Heart right ventricle (tissue), 16 donors: ENCODE results near the gene RHOF. TPM values are rescaled to one million over a fixed set of nuclear protein-coding genes. Genes with fewer than 3 reads are reported as not detected.

Source experiments
- ATAC-seq, 8 donors: fragments of 200-7000 bp; cut with Tn5 transposase; one replicate each; pipeline ENCODE4 v1.9.1; 2020; ENCODE audit warnings: mild to moderate bottlenecking in 8 of 8, moderate library complexity in 8 of 8, moderate number of reproducible peaks in 1 of 8
- DNase-seq, 2 donors: peaks; one replicate each; pipeline ENCODE4 v3.0.0-alpha.2; 2020
- H3K27ac ChIP-seq, 10 donors: fragments of 200-600 bp; sonication (generic) in 2 of 10; one replicate each; pipeline versions ENCODE4 v1.5.0 to v1.8.0; 2020 to 2022; ENCODE audit warnings: mild to moderate bottlenecking in 3 of 10
- H3K27me3 ChIP-seq, 7 donors: fragments of 200-600 bp; one replicate each; pipeline ENCODE4 v1.8.0; 2021 to 2022; ENCODE audit warnings: mild to moderate bottlenecking in 2 of 7
- H3K36me3 ChIP-seq, 9 donors: fragments of 200-600 bp; sonication (generic) in 1 of 9; one replicate each; pipeline versions ENCODE4 v1.5.0 to v1.8.0; 2020 to 2022; ENCODE audit warnings: mild to moderate bottlenecking in 2 of 9
- H3K4me1 ChIP-seq, 9 donors: fragments of 200-600 bp; sonication (generic) in 1 of 9; one replicate each; pipeline versions ENCODE4 v1.5.0 to v1.8.0; 2020 to 2022; ENCODE audit warnings: mild to moderate bottlenecking in 4 of 9
- H3K4me3 ChIP-seq, 10 donors: fragments of 200-600 bp; sonication (generic) in 2 of 10; one replicate each; pipeline versions ENCODE4 v1.5.0 to v1.8.0; 2020 to 2022; ENCODE audit warnings: mild to moderate bottlenecking in 7 of 10, moderate library complexity in 2 of 10
- H3K9me3 ChIP-seq, 11 donors: fragments of 200-600 bp in 10 of 11; sonication (generic) in 2 of 11; one replicate each; pipeline versions ENCODE4 v1.5.0 to v1.8.0; 2013 to 2022; ENCODE audit warnings: mild to moderate bottlenecking in 2 of 11, control low read depth in 1 of 11, moderate library complexity in 1 of 11
- WGBS, 2 donors: extraction: QIAGEN DNeasy Blood & Tissue Kit; methylation state at CpG; one replicate each; pipeline ENCODE4 v1.1.7; 2013; ENCODE audit warnings: inconsistent platforms in 1 of 2; 5-methylcytosine and 5-hydroxymethylcytosine counted together
- intact Hi-C, 10 donors: fragments of 100-400 bp; cut with DNase I; formaldehyde crosslinking; loops; one replicate each; pipeline versions ENCODE4 v1.11.1 to v1.14.2; 2022
- polyA plus RNA-seq, 2 donors: library from polyadenylated mRNA; stranded (reverse); fragments of 200-250 nt; gene quantifications; one replicate each; pipeline ENCODE4 v1.2.3, GENCODE V29; 2013
- total RNA-seq, 10 donors: library from RNA; stranded (reverse); fragmentation: NEBNext Ultra II Directional in 3 of 10; extraction: Animal tissue kit (Norgen Biotek cat#: 25700) in 3 of 10; gene quantifications; one replicate each; pipeline versions ENCODE4 v1.2.1 to v1.2.4, GENCODE V29; 2021 to 2023
- TF ChIP-seq, protein P1 (sequence below), 9 donors: fragments of 200-600 bp; sonication (generic) in 2 of 9; IDR thresholded peaks; one replicate each; pipeline versions ENCODE4 v1.5.0 to v1.8.0; 2021 to 2022; ENCODE audit warnings: antibody characterized with exemption in 9 of 9, mild to moderate bottlenecking in 5 of 9, moderate library complexity in 1 of 9
- donor health status: Arrhythmogenic right ventricular cardiomyopathy.
- donor health status: ischemic (EF 13 %, LVEDD 7.1; RV severe dilation, severe dysfunction).
- donor health status: healthy with polysubstance abuse.
- donor health status: DM: no; HTN: yes; CAD: no.
- donor health status: DM: no; HTN: no; CAD: no.
- donor health status: ischemic (EF 25% LVEDD 6.9; RV normal size, moderate dysfunction).
- donor health status: ischemic (EF 25% LVEDD 5.7; RV mildly dilated, moderate dysfunction).
- donor health status: healthy.
- donor health status: DM: yes; HTN: yes; CAD: no.
- donor health status: Ischemic cardiomyopathy.
- donor health status: ischemic (EF 35%, LVEDD 5.7; RV mildly dilated, moderate dysfunction).
- donor health status: nonischemic (EF 11% LVEDD 7.7; RV severe dilation, severe dysfunction).
- donor health status: DM: yes; HTN: yes; CAD: no.
- donor health status: PGD.
- donor health status: ischemic (EF 29% LVEDD 5.4; RV normal size, mild dysfunction).
- donor health status: nonischemic (EF 23%, LVEDD 6.1; RV moderate dilation, normal function).

The RHOF gene
- total and polyA plus RNA-seq, 12 donors: 16.5 to 45.6 (median 24.7) TPM

DNA sequence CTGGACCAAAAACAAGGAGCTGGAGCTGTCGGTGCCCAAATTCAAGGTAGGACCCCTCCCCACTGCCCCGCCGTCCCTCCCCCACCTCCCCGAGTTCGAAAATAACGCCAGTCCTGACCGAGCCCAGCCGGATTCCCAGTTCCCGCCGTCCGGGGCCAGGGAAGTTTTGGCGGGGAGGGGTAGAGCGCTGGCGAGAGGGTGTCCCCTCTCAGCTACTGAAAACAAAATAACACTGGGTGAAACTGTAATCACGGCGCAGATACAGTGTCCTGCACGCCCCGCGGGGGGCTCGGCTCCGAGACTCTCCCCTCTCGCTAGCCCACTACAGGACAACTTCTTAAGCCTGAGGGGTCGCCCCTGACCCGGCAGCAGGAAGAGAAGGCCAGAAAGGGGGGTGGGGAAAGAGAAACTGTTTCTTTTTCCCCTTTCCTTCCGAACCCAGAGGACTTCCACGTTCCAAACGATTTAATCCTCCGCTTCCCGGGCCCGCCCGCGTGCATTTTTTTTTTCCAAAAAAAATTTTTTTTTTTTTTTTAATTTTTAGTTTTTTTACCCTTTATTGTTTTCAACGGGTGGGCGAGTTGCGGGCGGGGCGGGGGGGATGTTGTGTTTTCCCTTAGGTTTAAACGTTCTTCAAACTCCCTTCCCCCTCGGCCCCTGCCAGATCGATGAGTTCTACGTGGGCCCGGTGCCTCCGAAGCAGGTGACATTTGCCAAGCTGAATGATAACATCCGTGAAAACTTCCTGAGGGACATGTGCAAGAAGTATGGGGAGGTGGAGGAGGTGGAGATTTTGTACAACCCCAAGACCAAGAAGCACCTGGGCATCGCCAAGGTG is 11.9 kb upstream of the RHOF start:
- no peak for ATAC-seq
- peak overlapping the region; percentile 90 to 100 (median 100) for H3K27ac ChIP-seq
- no peaks in the 10 kb centered on the region for H3K9me3 ChIP-seq
- H3K4me1 ChIP-seq: peaks cover 14 to 42% (median 32%) of the 10 kb centered on the region in 9 donors
- intact Hi-C loops: no loop called here
- TF ChIP-seq, protein P1, sequence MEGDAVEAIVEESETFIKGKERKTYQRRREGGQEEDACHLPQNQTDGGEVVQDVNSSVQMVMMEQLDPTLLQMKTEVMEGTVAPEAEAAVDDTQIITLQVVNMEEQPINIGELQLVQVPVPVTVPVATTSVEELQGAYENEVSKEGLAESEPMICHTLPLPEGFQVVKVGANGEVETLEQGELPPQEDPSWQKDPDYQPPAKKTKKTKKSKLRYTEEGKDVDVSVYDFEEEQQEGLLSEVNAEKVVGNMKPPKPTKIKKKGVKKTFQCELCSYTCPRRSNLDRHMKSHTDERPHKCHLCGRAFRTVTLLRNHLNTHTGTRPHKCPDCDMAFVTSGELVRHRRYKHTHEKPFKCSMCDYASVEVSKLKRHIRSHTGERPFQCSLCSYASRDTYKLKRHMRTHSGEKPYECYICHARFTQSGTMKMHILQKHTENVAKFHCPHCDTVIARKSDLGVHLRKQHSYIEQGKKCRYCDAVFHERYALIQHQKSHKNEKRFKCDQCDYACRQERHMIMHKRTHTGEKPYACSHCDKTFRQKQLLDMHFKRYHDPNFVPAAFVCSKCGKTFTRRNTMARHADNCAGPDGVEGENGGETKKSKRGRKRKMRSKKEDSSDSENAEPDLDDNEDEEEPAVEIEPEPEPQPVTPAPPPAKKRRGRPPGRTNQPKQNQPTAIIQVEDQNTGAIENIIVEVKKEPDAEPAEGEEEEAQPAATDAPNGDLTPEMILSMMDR (IDR thresholded peaks at IDR 0.05): no peak
- DNase-seq: no peak
- H3K4me3 ChIP-seq: peak overlapping the region; percentile 65 to 87 (median 76)
- H3K36me3 ChIP-seq: peaks cover 0 to 42% (median 12%) of the 10 kb centered on the region in 9 donors
- no peaks in the 10 kb centered on the region for H3K27me3 ChIP-seq
- WGBS, 2 donors: 1 to 2% methylated on average over 45 of the region's 45 CpGs

DNA sequence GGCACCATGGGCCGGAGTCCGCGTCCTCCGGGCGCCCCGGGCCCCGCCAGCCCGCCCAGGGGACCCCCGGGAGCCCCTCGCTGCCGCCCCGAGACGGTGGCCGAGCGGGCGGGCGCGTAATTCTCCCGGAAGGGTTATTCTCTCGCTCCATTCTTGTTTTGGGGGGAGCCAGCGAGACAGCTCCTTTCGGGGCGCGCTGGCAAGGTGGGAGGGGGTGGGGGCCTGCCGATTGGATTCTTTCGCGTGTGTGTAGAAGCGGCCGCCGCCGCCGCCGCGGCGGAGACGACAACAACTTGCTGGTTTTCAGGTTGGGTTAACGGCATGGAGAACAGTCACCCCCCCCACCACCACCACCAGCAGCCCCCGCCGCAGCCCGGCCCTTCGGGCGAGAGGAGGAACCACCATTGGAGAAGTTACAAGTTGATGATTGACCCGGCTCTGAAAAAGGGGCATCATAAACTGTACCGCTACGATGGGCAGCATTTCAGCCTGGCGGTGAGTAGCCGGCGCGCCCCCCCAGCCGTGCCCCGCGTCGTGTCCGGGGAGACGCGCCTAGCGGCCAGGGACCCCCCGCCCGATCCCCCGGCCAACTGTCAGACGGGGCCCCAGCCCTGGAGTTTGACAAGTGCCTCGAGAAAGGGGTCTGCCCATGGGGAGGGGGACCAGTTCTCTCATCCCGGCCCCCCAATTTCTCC is 11.1 kb upstream of the RHOF start:
- TF ChIP-seq, protein P1 (IDR thresholded peaks at IDR 0.05): no peak
- intact Hi-C loops: no loop called here
- WGBS, 2 donors: 0 to 1% methylated on average over 59 to 63 of the region's 63 CpGs
- Histone ChIP-seq H3K4me3 (peak overlapping the region; percentile 65 to 87 (median 76)), H3K4me1 (peaks cover 13 to 40% (median 30%) of the 10 kb centered on the region in 9 donors), H3K27me3 (no peaks in the 10 kb centered on the region), H3K27ac (peak overlapping the region; percentile 90 to 100 (median 100)), H3K36me3 (peaks cover 0 to 33% (median 6%) of the 10 kb centered on the region in 9 donors), H3K9me3 (no peaks in the 10 kb centered on the region)
- DNase-seq (no peak), ATAC-seq (no peak)

DNA sequence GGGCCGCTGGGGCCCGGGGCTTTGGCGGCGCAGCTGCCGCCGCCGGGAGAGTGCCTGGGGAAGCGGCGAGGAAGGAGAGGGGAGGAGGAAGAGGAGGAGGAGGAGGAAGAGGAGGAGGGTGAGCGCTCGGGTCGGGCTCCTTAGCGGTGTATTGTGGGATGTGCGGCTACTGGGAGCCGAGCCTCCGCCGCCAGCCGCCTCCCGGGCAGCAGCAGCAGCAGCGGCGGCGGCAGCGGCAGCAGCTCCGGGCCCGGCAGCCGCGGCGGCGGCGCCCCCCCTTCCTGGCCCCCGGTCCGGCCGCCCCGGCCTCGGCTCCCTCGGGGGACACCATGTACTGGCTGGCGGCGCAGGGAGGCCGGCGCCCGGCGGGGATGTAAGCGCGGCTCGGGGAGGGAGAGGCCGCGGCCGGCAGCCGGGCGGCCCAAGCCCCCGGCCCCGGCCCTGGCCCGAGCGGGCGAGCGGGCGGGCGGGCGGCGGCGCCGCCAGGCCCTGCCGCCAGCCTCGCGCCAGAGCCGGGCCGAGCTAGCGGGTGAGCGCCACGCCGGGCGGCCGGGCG is 10.5 kb upstream of the RHOF start, which contains the start of gene SETD1B:
SETD1B (plus strand) TSS at position 149 of the 556 bp plus-strand sequence. CDS start 729 bp downstream, outside the sequence.
- no peaks in the 10 kb centered on the region for H3K9me3 ChIP-seq
- H3K4me1 ChIP-seq: peaks cover 16 to 46% (median 34%) of the 10 kb centered on the region in 9 donors
- 0 to 1% methylated on average over 63 to 70 of the region's 74 CpGs for WGBS, 2 donors
- intact Hi-C loops: no loop called here
- TF ChIP-seq, protein P1 (IDR thresholded peaks at IDR 0.05): no peak
- ATAC-seq (peak in 7 of 8 donors; percentile 10 to 31 (median 16)), DNase-seq (peak; percentile 75 to 76)
- peak within 1 kb of the TSS; percentile 98 to 100 (median 100) for H3K27ac ChIP-seq
- peaks cover 0 to 29% (median 6%) of the 10 kb centered on the region in 9 donors for H3K36me3 ChIP-seq
- H3K4me3 ChIP-seq: peak within 1 kb of the TSS; percentile 65 to 87 (median 76)
- no peaks in the 10 kb centered on the region for H3K27me3 ChIP-seq
